ENCODE measurements around the gene SORCS1.

The SORCS1 gene

GRCh38 chr10:106720683-106721082 lies 443.8 kb downstream of the SORCS1 start:
- no peak overlapping the region for H3K27ac ChIP-seq
- no peak for TF ChIP-seq ZFX (IDR thresholded peaks at IDR 0.05; ENCODE audit: borderline replicate concordance)
- no peak for TF ChIP-seq CTCF (IDR thresholded peaks at IDR 0.05)

DNA sequence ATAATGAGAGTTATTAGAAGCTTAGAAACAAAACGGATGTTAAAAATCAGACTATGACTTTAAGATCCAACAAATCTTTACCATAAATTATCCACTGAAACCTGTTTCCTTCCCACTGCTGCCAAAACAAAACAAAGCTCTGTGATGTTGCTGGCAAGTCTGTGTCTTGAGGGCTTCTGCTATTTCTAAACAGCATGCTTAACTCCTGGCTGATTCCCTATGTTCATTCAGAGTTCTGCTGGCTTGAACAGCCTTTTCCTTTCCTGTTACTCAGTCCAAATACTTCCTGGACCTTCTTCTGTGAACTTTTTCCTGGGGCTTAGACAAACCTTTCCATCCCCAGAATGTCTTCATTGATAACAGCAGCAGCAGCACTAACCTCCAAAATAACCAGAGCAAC lies 448.1 kb downstream of the SORCS1 start:
- H3K27ac ChIP-seq, result no peak overlapping the region
- TF ChIP-seq CTCF (IDR thresholded peaks at IDR 0.05) (no peak), ZFX (IDR thresholded peaks at IDR 0.05; ENCODE audit: borderline replicate concordance) (no peak)

DNA sequence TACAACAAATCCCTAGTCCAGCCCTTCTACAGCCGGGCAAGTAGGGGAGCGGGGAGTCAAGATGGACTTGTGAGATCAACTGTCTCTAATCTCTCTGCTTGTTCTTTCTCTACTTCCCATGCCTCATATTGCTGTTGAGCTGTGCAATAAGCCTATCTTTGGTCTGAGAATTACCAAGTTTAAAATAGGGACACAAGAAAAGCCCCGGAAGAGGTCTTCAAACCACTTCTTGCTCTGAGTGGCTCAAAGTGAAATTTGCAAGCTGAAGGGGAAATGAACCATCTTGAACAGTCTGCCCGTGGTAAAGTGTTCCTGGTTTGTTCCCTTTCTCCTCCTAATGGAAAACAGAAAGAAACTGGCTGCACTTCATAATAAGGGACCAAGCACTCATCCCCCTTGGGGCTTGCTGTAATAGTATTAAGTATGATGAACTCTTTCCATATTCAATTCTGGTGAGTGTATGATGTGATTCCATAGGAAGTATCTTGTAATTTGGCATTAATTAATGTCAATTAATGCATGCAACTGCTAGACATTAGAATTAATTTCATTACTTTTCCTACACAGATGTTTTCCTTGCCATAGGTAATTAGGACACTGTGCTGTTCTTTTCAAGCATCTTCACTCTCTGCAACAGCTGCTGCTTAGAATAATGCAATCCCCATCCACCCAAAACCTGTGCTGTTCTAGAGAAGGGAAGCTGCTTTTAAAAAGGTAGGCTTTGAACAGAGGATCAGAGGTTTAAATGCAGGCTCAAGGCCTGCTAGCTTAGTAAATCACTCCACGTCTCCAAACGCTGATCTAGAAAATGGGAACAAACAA lies 449.6 kb downstream of the SORCS1 start:
- no peak overlapping the region for H3K27ac ChIP-seq
- TF ChIP-seq CTCF (IDR thresholded peaks at IDR 0.05) (no peak), ZFX (IDR thresholded peaks at IDR 0.05; ENCODE audit: borderline replicate concordance) (no peak)

DNA sequence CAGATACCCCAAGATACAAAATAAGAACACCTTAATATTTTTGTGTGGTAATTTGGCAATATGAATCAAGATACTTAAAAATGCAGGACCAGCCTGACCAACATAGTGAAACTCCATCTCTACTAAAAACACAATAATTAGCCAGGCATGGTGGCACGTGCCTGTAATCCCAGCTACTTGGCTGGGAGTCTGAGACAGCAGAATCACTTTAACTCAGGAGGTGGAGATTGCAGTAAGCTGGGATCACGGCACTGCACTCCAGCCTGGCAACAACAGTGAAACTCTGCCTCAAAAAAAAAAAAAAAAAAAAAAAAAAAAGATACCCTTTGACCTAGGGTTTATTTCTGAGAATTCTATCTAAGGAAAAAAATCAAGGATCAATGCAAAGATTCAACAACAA lies 450.7 kb downstream of the SORCS1 start:
- H3K27ac ChIP-seq, result no peak overlapping the region
- TF ChIP-seq ZFX (IDR thresholded peaks at IDR 0.05; ENCODE audit: borderline replicate concordance) (no peak), CTCF (IDR thresholded peaks at IDR 0.05) (no peak)

GRCh38 chr10:106712988-106713387 lies 451.5 kb downstream of the SORCS1 start:
- H3K27ac ChIP-seq, result no peak overlapping the region
- TF ChIP-seq ZFX (IDR thresholded peaks at IDR 0.05; ENCODE audit: borderline replicate concordance), result no peak
- no peak for TF ChIP-seq CTCF (IDR thresholded peaks at IDR 0.05)

- no peak overlapping the region for H3K27ac ChIP-seq
- TF ChIP-seq ZFX (IDR thresholded peaks at IDR 0.05; ENCODE audit: borderline replicate concordance) (no peak), CTCF (IDR thresholded peaks at IDR 0.05) (peak; percentile 93)
These were observed 453.1 kb downstream of the SORCS1 start for GRCh38 chr10:106711313-106711906.

GRCh38 chr10:106708506-106708905 lies 456.0 kb downstream of the SORCS1 start:
- TF ChIP-seq ZFX (IDR thresholded peaks at IDR 0.05; ENCODE audit: borderline replicate concordance), result no peak
- no peak for TF ChIP-seq CTCF (IDR thresholded peaks at IDR 0.05)
- H3K27ac ChIP-seq, result no peak overlapping the region
